A673 (cell line): ENCODE data around the gene CERKL. TPM values are rescaled to one million over a fixed set of nuclear protein-coding genes. Genes with fewer than 3 reads are reported as not detected.

Experiments
- BruUV-seq: library from RNA; stranded (reverse); fragments of 400-500 nt; replicated peaks from 2 replicates; lab custom pipeline; 2021; lab: Mats Ljungman, UMichigan
- CTCF ChIA-PET: fragments of 300-600 bp; sonication (Branson Sonifier 250); formaldehyde crosslinking; loops from one replicate; lab custom pipeline; 2022; ENCODE audit warnings: antibody characterized with exemption; lab: Charles Lee
- POLR2A ChIA-PET: fragments of 300-600 bp; sonication (Branson Sonifier 250); formaldehyde crosslinking; loops from one replicate; lab custom pipeline; 2022; ENCODE audit warnings: antibody characterized with exemption; ENCODE audit not compliant: low non-redundant PET; lab: Charles Lee
- DNase-seq: peaks from one replicate; pipeline ENCODE4 v3.0.0-alpha.2; 2015; ENCODE audit warnings: low spot score
- H3K27ac ChIP-seq: fragments of 200-600 bp; sonication (generic); 2 replicates; pipeline ENCODE4 v1.5.1; 2016; ENCODE audit warnings: mixed run types, low read depth, mild to moderate bottlenecking, mixed read lengths, antibody characterized with exemption, low read length; ENCODE audit not compliant: poor library complexity, severe bottlenecking
- H3K27me3 ChIP-seq: fragments of 200-600 bp; sonication (generic); replicated peaks from 2 replicates; pipeline ENCODE4 v1.6.1; 2017; ENCODE audit warnings: mixed run types, low read depth, mild to moderate bottlenecking, mixed read lengths, antibody characterized with exemption, low read length; ENCODE audit not compliant: insufficient read depth, poor library complexity
- H3K36me3 ChIP-seq: fragments of 200-600 bp; sonication (generic); 2 replicates; pipeline ENCODE4 v1.6.1; 2016; ENCODE audit warnings: mixed run types, mild to moderate bottlenecking, mixed read lengths, antibody characterized with exemption, low read length; ENCODE audit not compliant: insufficient read depth, poor library complexity, severe bottlenecking
- H3K4me1 ChIP-seq: fragments of 200-600 bp; sonication (generic); 2 replicates; pipeline ENCODE4 v1.6.1; 2017; ENCODE audit warnings: mixed run types, mild to moderate bottlenecking, mixed read lengths, antibody characterized with exemption, low read length; ENCODE audit not compliant: insufficient read depth, poor library complexity, severe bottlenecking
- H3K4me3 ChIP-seq: fragments of 200-600 bp; sonication (generic); 2 replicates; pipeline ENCODE4 v1.5.1; 2016; ENCODE audit warnings: low read depth, mixed run types, mild to moderate bottlenecking, mixed read lengths, low read length; ENCODE audit not compliant: poor library complexity, severe bottlenecking
- H3K9me3 ChIP-seq: fragments of 200-600 bp; sonication (generic); 2 replicates; pipeline ENCODE4 v1.6.1; 2016; ENCODE audit warnings: mixed run types, low read depth, mild to moderate bottlenecking, mixed read lengths, antibody characterized with exemption, low read length; ENCODE audit not compliant: poor library complexity, severe bottlenecking
- CTCF ChIP-seq: fragments of 300-800, 200-600 bp; sonication (generic); conservative IDR thresholded peaks from 2 replicates; pipeline ENCODE4 v1.5.1; 2017; ENCODE audit warnings: low read depth, mild to moderate bottlenecking, antibody characterized with exemption, low read length, moderate library complexity, mixed read lengths
- EZH2 ChIP-seq: fragments of 200-600 bp; sonication (generic); IDR thresholded peaks from 2 replicates; pipeline ENCODE4 v1.6.1; 2017; ENCODE audit warnings: borderline replicate concordance, low read depth, mild to moderate bottlenecking, mixed read lengths, antibody characterized with exemption, low read length; ENCODE audit not compliant: poor library complexity, severe bottlenecking
- intact Hi-C: fragments of 100-400 bp; cut with micrococcal nuclease; formaldehyde crosslinking; loops from one replicate; pipeline ENCODE4 v1.10.0; 2022; ENCODE audit not compliant: unreplicated experiment
- total RNA-seq: library from RNA; stranded (reverse); gene quantifications from 2 replicates; pipeline ENCODE4 v1.2.3, GENCODE V29; 2021

CERKL gene
- total RNA-seq, 1 experiment from 2014 or later: 0.75 TPM

- no TSS peak for BruUV-seq
- H3K36me3 ChIP-seq: no peaks in the 10 kb centered on the region
- TF ChIP-seq EZH2 (no peak), CTCF (no peak)
- no peak overlapping the region for H3K27ac ChIP-seq
- H3K9me3 ChIP-seq: no peaks in the 10 kb centered on the region
- DNase-seq: no peak
- ChIA-PET CTCF (no interaction called here), POLR2A (no interaction called here)
- H3K4me3 ChIP-seq: no peak overlapping the region
- H3K4me1 ChIP-seq: no peaks in the 10 kb centered on the region
- H3K27me3 ChIP-seq: peaks cover 23% of the 10 kb centered on the region
- intact Hi-C loops: no loop called here
Measured at GRCh38 chr2:181672255-181673008, 15.5 kb upstream of the CERKL start.

GRCh38 chr2:181670632-181671031 lies 13.7 kb upstream of the CERKL start:
- BruUV-seq: no TSS peak
- no peaks in the 10 kb centered on the region for H3K36me3 ChIP-seq
- peaks cover 2% of the 10 kb centered on the region for H3K9me3 ChIP-seq
- H3K4me1 ChIP-seq: no peaks in the 10 kb centered on the region
- TF ChIP-seq EZH2 (no peak), CTCF (no peak)
- H3K27me3 ChIP-seq: peaks cover 10% of the 10 kb centered on the region
- no peak overlapping the region for H3K4me3 ChIP-seq
- ChIA-PET POLR2A (no interaction called here), CTCF (no interaction called here)
- H3K27ac ChIP-seq: no peak overlapping the region
- intact Hi-C loops: no loop called here
- DNase-seq: no peak

- H3K27me3 ChIP-seq: peaks cover 4% of the 10 kb centered on the region
- DNase-seq: no peak
- BruUV-seq: no TSS peak
- intact Hi-C loops: no loop called here
- H3K4me3 ChIP-seq: no peak overlapping the region
- no peaks in the 10 kb centered on the region for H3K36me3 ChIP-seq
- CTCF ChIA-PET: no interaction called here
- peaks cover 8% of the 10 kb centered on the region for H3K9me3 ChIP-seq
- TF ChIP-seq CTCF (no peak), EZH2 (no peak)
- POLR2A ChIA-PET: interaction anchor here (0.6 kb wide), 1 partner anchor 14 kb away, joined by 8 read pairs; no protein-coding TSS in a partner anchor
- no peak overlapping the region for H3K27ac ChIP-seq
- no peaks in the 10 kb centered on the region for H3K4me1 ChIP-seq
Measured at GRCh38 chr2:181667234-181667633, 10.3 kb upstream of the CERKL start.
